GM19467 (cell line): ENCODE measurements around the gene ANKUB1.

ENCODE experiments used
- ATAC-seq: cut with Tn5 transposase; IDR thresholded peaks from one replicate; pipeline ENCODE4 v1.9.1; 2021; ENCODE audit warnings: mild to moderate bottlenecking, moderate library complexity; ENCODE audit not compliant: unreplicated experiment

ANKUB1 gene

GRCh38 chr3:149764302-149764701 is 28.1 kb downstream of the ANKUB1 start:
- no peak for ATAC-seq

- no peak for ATAC-seq
Measured at GRCh38 chr3:149763565-149764195, 28.7 kb downstream of the ANKUB1 start.

- ATAC-seq: no peak
Measured at GRCh38 chr3:149753717-149754116, 38.6 kb downstream of the ANKUB1 start.

GRCh38 chr3:149752788-149753136 is 39.6 kb downstream of the ANKUB1 start:
- no peak for ATAC-seq

- peak; percentile 98 for ATAC-seq
Measured at GRCh38 chr3:149752051-149752787, 40.1 kb downstream of the ANKUB1 start, which contains the start of gene COMMD2. Gene COMMD2 (minus strand): TSS chr3:149752489. CDS start chr3:149752444, 45 bp downstream.

GRCh38 chr3:149751551-149751950 is 40.8 kb downstream of the ANKUB1 start:
- no peak for ATAC-seq

GRCh38 chr3:149744606-149745005 is 47.7 kb downstream of the ANKUB1 start:
- ATAC-seq: no peak

- no peak for ATAC-seq
Measured at GRCh38 chr3:149744151-149744550, 48.2 kb downstream of the ANKUB1 start.

- ATAC-seq: no peak
Measured at GRCh38 chr3:149739396-149739795, 53.0 kb downstream of the ANKUB1 start.

GRCh38 chr3:149738876-149739275 is 53.5 kb downstream of the ANKUB1 start:
- ATAC-seq: no peak

- ATAC-seq: no peak
Measured at GRCh38 chr3:149736953-149737205, 55.5 kb downstream of the ANKUB1 start.

- no peak for ATAC-seq
Measured at GRCh38 chr3:149736175-149736952, 56.0 kb downstream of the ANKUB1 start.

- no peak for ATAC-seq
Measured at GRCh38 chr3:149732234-149732633, 60.1 kb downstream of the ANKUB1 start.

GRCh38 chr3:149727656-149728055 is 64.7 kb downstream of the ANKUB1 start:
- ATAC-seq: no peak

GRCh38 chr3:149726716-149727407 is 65.5 kb downstream of the ANKUB1 start:
- no peak for ATAC-seq

GRCh38 chr3:149723781-149724180 is 68.6 kb downstream of the ANKUB1 start:
- ATAC-seq: no peak

- ATAC-seq: no peak
Measured at GRCh38 chr3:149720918-149721317, 71.4 kb downstream of the ANKUB1 start.

- no peak for ATAC-seq
Measured at GRCh38 chr3:149717391-149718056, 74.8 kb downstream of the ANKUB1 start.

- ATAC-seq: no peak
Measured at GRCh38 chr3:149716984-149717383, 75.4 kb downstream of the ANKUB1 start.

GRCh38 chr3:149715247-149715646 is 77.1 kb downstream of the ANKUB1 start:
- no peak for ATAC-seq
